ENCODE data around the gene MYO18B.

MYO18B gene

DNA sequence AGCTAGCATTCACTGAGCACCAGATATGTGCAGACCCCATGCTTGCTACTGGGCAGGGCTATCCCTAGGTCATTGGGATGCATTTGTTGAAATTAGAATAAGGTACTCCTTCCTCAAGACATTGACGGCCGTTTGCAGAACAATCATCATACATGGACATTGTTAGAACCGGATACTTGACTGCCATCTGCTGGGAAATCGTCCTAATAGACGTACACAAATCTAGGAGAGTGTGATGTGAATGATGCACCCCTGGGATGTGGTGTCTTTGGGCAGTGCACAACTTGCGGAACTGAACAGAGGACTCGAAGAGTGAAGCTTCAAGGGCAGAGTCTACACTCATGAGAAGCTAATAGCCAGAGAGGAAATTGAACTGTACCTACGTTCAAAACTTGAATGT is 35.9 kb downstream of the MYO18B start:
- no peak for DNase-seq

DNA sequence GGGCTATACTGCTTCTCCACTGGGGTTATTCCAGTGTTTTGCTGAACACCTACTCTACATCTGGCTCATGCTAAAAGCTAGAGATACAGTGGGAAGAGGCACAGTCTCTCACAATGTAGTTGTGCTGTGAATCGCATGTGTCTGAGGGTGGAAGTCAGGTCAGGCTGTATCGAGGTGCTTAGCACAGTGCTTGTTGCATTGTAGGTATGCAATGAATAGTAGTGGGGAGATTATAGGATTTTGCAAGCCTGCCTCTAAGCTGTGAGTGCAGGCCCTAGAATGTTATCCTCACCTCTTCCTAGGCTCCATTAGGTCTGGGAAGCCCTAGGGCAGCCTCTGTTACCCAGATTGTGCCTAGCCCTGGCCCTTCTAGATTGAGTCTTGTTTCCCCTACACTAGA is 37.4 kb downstream of the MYO18B start:
- DNase-seq, result no peak

DNA sequence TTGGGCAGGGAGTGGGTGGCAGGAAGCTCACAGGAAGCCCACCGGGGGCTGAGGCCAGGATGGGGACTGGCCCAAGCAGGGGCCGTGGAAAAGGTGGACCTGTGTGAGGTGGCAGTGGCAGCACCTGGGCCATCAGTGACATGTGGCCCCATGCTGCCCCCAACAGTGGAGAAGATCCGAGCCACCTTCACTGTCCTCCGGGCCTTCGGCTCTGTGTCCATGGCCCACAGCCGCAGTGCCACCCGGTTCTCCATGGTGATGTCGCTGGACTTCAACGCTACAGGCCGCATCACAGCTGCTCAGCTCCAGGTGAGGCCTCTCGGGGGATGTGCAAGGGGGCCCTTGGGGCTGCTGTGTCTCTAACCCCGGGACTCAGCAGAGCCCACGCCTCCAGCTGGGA is 37.9 kb downstream of the MYO18B start:
- no peak for DNase-seq

DNA sequence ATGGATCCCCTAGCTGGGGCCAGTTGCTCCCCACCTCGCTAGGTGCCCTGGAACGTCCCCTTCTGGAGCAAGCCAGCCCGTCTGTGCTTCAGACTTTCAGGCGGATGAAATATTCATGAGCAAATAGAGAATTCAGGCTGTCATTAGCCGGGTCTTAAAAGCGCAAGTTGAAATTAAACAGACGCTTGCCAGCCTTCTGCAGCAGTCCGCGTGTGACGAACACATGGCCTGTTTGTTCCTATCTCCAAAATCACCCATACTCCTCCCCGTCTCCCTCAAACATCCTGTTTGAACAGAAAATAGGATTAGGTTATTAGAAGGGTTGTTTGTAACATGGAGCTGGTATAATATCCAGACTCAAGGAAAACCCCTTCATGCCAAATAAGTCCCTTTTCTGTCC is 38.7 kb downstream of the MYO18B start:
- DNase-seq, result peak; percentile 75

DNA sequence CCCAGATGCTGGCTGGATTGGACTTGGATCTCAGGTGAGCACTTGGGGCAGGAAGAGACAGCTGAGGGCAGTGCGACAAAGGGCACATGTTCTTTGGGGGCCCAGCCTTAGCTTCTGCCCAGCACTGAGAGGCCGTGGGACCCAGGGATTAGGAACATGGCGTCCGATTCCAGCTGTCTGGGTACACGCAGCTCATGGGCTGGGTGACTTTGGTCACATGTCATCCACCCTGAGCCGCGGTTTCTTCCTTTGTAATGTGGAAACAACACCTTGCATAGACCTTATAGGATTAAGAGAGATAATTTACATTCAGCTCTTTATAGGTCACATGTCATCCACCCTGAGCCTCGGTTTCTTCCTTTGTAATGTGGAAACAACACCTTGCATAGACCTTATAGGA is 39.8 kb downstream of the MYO18B start:
- DNase-seq, result no peak

DNA sequence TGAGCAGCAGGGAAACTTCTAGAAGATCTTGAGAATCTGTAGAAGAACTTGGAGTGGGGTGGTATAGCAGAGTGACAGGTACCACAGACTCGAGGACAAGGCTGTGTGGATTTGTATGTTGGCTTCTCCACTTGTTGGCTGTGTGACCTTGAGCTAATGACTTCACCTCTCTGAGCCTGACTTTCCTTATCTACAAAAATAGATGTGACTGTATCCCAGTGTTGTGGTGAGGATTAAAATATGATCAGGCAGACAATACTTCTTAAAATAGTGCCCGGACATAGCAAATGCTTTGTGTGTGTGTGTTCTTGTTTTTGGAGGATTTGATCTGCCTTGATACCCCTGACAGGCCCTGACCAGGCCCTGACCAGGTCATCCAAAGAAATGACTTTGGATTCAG is 40.8 kb downstream of the MYO18B start:
- DNase-seq, result no peak

DNA sequence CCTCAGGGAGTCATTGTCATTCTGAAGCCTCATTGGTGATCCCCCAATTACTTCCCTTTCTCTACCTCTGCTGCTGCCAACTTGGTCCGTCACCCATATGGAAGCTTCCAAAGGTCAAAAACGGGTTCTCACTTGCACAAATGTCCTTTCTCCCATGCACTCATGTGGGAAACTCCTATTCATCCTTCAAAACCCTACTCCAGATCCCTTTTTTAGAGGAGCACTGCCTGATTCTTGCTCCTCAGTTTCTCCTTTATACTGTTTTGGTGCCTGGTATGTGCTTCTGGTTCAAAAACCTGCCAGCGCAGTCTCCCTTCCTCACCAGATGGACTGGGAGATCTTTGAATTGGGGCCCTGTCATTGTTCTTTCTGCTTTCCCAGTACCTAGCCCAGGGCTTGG is 41.9 kb downstream of the MYO18B start:
- no peak for DNase-seq

DNA sequence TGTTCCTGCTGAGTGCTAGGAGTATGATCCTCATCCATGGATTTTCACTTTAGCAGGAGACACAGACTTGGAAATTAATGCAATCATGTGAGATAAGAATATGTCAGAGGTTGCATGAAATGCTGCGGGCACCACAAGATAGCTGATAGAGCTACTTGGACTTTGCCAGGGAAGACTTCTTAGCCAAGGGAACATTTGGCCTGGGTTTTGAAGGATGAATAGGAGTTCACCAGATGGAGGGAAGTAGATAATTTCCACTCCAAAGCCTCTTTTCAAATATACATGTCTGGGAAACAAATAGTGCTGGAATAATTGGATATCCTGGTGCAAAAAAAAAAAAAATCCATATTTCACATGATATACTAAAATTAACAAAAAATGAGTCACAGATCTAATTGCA is 44.2 kb downstream of the MYO18B start:
- DNase-seq, result no peak

DNA sequence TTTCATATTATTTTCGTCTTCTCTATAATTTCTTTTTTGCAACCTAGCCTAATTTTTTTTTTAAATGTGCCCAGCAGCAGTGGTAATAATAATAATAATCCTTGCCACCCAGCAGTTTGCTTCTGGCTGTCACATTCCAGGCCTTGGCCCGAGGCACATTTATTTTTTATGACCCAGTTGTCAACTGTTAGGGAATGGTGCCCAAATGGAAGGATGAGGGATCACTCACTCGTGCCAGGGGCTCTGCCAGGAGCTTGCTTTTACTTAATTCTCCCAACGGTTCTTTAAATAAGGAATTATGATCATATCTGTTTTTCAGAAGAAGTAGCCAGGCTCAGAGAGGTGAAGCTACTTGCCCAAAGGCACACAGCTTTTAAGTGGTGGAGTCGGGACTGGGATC is 49.6 kb downstream of the MYO18B start:
- DNase-seq, result no peak

DNA sequence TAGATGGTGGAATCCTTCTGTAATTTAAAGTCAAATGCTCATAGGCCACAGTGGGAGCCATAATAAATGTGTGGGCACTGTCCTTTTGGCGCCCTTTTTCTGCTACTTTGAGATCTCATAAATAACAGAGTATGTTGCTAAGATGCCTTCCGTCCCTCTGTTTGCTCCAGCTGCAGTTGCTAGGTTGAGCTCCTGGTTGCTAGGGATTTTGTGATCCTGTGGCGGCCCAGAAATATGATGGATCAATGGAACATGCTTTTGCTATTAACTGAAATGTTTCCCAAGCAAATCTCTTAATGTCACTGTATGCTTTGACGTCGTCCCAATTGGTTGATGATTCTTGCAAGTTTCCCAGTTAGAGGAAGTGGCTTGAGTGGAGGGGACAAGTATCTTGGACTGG is 53.5 kb downstream of the MYO18B start:
- DNase-seq, result no peak

DNA sequence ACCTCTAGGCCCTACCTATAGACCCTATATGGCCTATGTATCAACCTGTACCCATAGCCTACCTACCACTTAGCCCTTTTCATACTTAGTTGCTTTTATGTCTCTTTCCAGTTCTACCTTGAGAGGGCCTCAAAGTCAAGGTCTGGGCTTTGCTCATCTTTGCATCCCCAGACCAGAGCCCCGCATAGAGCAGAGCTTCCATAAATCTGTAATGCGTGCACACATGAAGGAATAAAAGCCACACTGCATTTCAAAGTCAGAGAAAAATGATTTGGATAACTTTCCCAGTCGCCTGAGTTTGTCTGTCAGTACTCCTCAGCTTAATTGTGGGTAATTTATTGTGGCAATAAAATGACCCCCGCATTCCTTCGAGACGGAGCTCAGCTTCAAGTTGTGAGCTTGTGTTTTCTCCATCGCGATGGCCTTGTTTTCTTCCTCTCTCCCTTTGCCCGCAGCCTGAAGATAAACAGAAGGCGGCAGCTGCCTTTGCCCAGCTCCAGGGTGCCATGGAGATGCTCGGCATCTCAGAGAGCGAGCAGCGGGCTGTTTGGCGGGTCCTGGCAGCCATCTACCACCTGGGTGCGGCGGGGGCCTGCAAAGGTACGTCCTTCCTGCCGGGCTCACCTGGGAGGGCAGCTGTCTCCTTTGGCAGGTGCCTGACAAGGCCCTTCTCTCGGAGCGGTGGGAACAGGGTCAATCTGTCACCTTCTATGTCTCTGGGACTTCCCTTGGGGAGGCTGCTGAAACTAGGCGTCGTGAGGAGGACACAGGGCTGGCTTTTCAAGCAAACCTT is 55.7 kb downstream of the MYO18B start:
- DNase-seq, result no peak

DNA sequence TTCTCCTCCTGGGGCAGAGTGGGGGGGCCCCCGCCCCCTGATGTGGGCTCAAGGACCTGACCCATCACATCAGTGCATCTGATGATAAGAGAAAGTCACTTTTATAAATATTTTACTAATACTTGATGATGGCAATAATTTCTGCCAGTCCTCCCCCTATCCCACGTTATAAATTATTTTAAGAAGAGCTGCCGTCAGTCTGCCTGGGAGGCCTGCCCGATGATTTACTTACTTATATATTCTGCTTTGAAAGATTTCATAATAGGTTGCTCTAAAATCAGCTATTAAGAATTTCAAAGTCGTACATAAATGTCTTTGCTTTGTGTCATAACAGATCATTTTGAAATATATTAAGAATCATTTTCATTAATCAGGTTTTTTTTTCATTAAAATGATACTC is 58.8 kb downstream of the MYO18B start:
- DNase-seq, result no peak

DNA sequence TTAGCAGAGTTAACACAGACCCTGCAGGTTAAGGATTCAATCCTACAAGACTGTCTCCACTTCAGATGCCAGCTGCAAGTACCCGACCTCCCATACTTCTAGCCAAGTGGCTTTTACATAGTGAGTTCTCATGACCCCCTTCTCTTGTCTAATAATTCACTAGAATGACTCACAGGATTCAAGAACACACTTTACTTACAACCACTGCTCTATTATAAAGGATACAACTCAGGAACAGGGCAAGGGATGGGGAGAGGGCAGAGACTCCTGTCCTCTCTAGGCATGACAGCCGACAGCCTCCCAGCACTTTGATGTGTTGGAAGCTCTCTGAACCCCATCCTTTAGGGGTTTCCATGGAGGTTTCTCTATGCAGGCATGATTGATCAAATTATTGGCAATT is 60.0 kb downstream of the MYO18B start:
- no peak for DNase-seq

DNA sequence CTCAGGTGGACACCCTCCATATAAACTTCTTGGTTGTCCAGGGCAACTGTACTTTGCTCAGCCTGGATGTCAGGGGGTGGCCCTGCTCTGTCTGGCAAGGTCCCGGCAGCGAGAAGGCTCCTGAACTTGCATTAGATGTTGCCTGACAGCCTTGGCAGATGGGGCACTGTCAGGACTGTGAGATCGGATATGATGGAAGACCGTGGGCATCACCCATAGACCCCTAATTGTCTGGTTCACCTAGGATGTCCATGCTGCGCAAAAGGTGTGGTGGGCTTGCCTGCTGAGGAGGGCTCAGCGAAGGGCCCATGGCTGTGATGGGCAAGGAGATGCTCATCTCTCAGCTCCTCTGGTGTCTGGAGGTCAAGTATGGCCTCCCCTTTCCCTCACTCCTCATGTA is 62.7 kb downstream of the MYO18B start:
- DNase-seq, result no peak

DNA sequence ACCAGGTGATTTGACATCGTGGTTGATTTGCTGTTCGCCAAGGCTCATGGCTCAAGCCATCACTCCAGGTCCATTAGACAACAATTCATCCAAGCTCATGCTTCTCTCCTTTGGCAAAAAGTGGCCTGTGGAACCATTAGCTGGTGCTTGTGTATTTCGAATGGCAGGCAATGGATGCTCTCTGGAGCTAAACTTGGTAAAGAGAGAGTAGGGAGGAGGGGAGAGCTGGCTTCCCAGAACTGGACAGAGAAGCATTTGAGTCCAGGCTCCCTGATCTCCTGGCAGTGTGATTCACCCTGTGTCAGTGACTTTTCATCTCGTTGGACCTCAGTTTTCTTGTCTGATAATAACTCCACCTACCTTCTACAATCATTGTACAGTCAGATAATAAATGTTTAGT is 64.6 kb downstream of the MYO18B start:
- no peak for DNase-seq

DNA sequence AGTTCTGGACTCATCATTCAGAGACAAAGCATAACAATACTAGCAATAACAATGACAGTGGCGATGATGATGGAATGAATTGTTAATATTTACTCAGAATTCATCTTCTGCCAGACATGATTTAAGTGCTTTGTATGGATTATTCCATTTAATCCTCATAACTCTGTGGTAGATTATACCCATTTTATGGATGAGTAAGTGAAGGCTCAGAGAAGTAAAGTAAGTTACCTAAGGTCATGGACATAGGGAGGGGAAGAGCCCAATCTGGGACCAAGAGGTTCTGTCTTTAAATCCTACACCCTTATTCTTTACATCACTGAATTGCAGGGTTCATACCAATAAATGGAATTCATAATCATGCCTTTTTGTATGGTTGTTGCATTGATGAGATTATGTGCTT is 72.7 kb downstream of the MYO18B start:
- no peak for DNase-seq

DNA sequence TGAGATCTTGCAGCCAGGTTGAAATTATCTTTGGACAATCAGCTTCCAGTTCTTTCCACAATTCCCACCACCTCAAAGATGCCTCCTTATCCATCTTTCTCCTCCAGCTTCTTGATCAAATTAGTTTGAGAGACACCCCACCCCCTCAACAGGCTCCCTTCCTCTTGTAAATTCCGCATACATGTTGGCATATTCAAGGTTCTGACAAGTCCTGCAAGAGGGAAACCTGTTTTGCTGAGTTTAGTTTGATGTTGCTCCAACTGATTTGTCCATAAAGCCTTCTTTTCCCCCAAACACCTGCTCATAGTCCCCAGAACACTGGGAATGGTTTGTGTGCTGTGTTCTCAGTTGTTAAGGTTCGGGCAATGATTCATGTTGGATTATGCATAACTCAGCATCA is 73.6 kb downstream of the MYO18B start:
- DNase-seq, result no peak

DNA sequence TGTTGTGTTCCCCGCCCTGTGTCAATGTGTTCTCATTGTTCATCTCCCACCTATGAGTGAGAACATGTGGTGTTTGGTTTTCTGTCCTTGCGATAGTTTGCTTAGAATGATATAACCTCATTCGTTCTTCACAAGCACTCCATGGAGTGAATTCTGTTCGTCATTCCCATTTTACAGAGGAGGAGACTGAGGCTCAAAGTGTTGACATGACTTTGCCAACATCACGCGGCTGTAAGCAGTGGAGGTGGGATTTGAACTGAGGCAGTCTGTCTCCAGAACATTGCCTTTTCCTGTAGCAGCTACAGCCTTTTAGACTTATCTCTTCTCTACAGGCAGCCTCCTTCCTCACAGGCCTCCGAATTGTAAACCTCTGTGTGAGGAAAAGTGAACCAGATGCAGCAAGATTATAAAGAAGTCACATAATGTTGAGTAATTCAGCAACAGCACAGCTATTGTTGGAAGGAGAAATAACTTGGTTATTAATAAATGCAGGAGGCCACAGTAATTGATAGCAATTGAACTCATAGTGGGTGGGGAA is 74.6 kb downstream of the MYO18B start:
- DNase-seq, result no peak

DNA sequence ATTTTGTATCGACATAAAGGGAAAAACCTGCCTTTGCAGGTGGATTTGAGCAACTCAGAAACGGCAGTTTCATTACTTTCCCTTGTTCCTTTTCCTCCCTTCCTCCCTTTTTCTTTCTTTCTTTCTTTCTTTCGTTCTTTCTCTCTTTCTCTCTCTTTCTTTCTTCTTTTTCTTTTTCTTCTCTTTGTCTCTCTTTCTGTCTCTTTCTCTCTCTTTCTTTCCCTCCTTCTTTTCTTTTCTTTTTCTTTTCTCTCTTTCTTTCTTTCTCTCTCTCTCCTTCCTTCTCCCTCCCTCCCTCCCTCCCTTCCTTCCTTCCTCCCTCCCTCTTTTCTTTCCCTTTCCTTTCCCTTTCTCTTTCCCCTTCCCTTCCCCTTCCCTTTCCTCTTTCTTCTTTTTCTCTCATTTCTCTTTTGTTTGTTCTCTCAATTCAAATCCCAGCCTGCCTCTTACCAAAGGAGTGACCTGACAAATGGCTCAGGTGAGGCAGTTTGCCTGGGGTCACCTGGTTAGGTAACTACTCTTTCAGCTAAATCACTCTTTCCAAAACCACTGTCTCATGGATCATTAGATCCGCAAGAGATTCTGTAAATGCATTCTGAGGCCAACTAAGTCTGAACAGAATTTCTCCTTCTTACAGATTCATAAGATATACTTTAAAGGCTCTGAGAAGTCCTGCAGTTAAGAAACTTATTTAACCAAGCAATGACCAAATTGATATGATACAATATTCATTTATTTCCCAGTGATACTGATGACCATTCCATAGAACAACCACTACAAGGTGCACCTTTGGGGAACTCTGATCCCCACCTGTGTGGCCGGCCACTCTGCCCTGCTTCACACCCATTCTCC is 75.3 kb downstream of the MYO18B start:
- no peak for DNase-seq

DNA sequence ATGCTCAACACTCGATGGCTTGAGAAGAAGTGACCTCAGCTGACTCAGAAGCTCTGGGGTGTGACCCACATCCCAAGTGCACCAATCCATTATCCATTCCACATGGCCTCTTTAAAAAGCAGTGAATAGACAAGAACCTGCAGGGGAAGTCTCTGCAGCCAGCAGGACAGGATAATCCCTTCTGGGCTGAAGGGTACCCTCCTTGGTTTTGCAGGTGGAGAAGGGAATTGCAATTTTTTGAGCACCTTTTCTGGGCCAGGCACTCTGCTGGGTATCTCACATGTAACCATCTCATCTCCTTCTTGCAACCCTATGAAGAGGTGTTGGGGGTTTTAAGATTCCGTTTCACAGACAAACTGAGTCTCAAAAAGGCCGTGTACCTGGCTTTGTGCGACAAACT is 76.6 kb downstream of the MYO18B start:
- no peak for DNase-seq

DNA sequence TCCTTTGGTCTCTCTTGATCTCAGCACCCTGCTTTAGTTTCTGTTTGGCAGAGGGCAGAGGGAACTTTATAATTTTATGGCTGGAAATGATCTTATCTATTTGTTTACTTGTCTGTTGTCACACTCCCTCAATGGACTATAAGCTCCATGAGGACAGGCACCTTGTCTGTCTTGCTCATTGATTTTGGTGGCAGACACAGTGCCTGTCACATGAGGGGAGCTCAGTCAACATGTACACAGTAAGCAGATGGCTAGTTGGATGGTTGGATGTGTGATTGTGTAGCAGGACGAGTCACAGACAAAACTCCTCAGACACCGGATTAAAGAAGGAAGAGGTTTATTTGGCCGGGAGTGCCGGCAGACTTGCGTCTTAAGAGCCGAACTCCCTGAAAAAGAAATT is 80.4 kb downstream of the MYO18B start:
- DNase-seq, result no peak

DNA sequence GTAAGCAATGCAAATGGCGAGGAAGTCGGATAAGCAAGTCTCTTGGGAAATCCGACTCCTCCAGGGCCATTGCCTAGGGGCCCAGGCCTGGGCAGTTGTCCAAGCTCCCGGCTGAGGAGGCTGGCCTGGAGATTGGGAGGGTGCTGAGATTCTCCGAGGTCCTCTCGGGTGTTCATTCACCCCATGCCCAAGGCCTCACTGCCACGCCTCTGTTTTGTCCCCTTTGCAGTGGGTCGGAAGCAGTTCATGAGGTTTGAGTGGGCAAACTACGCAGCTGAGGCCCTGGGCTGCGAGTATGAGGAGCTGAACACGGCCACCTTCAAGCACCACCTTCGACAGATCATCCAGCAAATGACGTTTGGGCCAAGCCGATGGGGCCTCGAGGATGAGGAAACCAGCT is 81.3 kb downstream of the MYO18B start:
- no peak for DNase-seq

DNA sequence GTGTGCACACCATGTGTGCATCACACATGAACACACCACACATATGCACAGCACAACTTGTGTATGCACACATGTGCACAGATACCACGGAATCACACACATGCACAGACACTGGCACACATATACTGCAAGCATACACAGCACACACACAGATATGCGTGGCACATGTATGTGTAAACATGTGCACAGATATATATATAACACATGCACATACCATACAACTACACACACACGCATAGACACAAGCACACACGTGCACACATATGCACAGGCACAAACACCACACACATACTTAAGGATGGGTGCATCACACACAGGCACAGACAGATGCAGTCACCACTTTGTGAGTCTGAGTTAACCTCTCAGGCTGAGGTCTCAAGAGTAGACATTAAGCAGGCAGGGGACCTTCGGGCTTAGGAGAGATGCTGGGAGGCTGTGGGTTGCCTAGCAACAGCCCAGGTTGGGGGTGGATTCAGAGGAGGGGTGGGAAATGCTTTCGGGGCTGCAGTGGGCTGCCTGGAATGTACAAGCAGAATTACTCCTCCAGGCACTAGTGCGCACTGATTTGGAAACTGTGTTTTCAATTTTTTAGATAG is 82.9 kb downstream of the MYO18B start:
- DNase-seq, result no peak

DNA sequence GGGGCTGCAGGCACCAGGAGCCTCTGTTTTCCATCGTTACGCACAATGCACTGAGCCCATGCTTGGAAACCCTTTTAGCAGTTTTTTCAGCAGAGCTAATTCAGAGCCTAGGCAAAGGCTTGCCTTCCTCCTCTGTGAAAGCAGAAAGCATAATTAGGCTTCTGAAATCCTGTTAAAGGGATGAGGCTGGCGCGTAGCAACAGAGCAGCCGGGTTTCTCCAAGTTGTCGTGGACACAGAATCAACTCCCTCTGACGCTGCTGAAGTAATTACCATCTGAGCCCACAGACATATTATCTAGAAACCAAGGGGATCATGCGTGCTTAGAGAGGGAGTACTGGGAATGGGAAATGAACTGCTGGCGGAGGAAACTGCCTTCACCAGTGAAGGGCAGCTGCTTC is 85.4 kb downstream of the MYO18B start:
- DNase-seq, result no peak

All from NCI-H524 treated with DMSO at 0.1 percent for 48 hours (cell line).